ENCODE measurements around the gene KIF2C. TPM values are rescaled to one million over a fixed set of nuclear protein-coding genes. Genes with fewer than 3 reads are reported as not detected.
A peak's percentile ranks its signal among the peaks of the same experiment; 100 is the strongest.

Gene KIF2C
- total and polyA plus RNA-seq, 9 of the 15 experiments (the other 6 are each of a cell fraction or from before 2014, with no cell fraction given): 84.9 to 226 (median 169) TPM

- TF ChIP-seq PYGO2 (tag; IDR thresholded peaks at IDR 0.05) (no peak), ATF1 (CRISPR knock-in tag; IDR thresholded peaks at IDR 0.05) (no peak), ATF1 (tag; IDR thresholded peaks at IDR 0.05) (peak; percentile 90), ETS2 (tag; IDR thresholded peaks at IDR 0.05; ENCODE audit: borderline replicate concordance, poor library complexity, severe bottlenecking) (no peak), NBN (IDR thresholded peaks at IDR 0.05; ENCODE audit: low read depth) (peak; percentile 98), ATF6 (CRISPR knock-in tag; IDR thresholded peaks at IDR 0.05) (0 out of 2 replicates have a peak, but pooled peaks have one; percentile 31), ATF4 (CRISPR knock-in tag; IDR thresholded peaks at IDR 0.05) (peak; percentile 63; the same call in 1 of the 2 replicates), KLF10 (CRISPR knock-in tag; IDR thresholded peaks at IDR 0.05) (no peak), KLF13 (tag; IDR thresholded peaks at IDR 0.05; ENCODE audit: borderline replicate concordance, low read depth) (peak; percentile 95), FOS (IDR thresholded peaks at IDR 0.05; ENCODE audit: extremely low read depth, insufficient read length) (no peak), ZNF449 (CRISPR knock-in tag; IDR thresholded peaks at IDR 0.05) (no peak), ELF2 (CRISPR knock-in tag; IDR thresholded peaks at IDR 0.05) (no peak), AFF4 (CRISPR knock-in tag; IDR thresholded peaks at IDR 0.05) (no peak), ARID1B (IDR thresholded peaks at IDR 0.05) (peak; percentile 68), HOXB6 (CRISPR knock-in tag; IDR thresholded peaks at IDR 0.05; ENCODE audit: borderline replicate concordance) (no peak), YBX1 (IDR thresholded peaks at IDR 0.05) (no peak), ZBTB12 (CRISPR knock-in tag; IDR thresholded peaks at IDR 0.05) (0 out of 2 replicates have a peak, but pooled peaks have one; percentile 27), CAMTA2 (CRISPR knock-in tag; conservative IDR thresholded peaks at IDR 0.05) (no peak), NFIX (CRISPR knock-in tag; IDR thresholded peaks at IDR 0.05; ENCODE audit: low read depth) (no peak)
Observed at GRCh38 chr1:44799770-44800584, 60.3 kb downstream of the KIF2C start, which contains the start of gene PLK3 (continued).

All from K562 (cell line).